ENCODE measurements around the gene CUBN. TPM values are rescaled to one million over a fixed set of nuclear protein-coding genes. Genes with fewer than 3 reads are reported as not detected.

The CUBN gene
- total RNA-seq, 2 donors from 2014 or later = 1.1 to 2.3 TPM

- DNase-seq (ENCODE audit: low spot score) = no peak
- intact Hi-C loops (cut with DNase I) = no loop called here
Observed at GRCh38 chr10:17077890-17078289, 51.7 kb downstream of the CUBN start.

- intact Hi-C loops (cut with DNase I) = no loop called here
- DNase-seq (ENCODE audit: low spot score) = no peak
Observed at GRCh38 chr10:17077346-17077781, 52.2 kb downstream of the CUBN start.

DNA sequence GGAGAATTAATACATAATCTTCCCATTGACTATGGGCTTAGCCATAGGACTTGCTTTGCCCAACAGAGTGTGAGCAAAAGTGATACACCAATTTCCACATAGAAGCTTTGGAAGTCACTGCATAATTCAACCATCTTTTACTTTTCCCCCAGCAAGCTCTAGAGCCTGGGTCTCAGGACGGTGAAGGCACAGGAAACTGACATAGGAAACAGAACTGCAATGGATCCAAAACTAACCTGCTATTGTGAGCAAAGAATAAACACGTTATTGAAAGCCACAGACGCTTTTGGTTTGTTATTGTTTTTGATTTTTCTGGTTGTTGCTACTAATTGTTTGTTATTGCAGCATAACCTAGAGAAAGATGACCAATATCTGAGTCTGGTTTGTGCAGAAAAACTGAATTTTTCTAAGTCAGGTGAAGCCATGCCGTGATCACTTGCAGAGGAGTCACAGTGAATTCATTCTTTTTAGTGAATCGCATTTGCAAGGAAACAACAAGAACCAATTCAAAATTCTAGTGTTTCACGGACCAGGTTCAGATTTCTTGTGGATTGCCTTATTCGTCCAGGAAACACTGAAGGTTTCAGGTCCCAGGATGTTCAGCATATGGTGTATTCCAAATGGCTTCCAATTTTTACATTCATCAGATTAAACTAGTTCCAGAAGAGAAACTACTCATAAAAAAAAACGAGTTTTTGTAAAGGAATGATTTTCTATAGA lies 52.8 kb downstream of the CUBN start:
- DNase-seq (ENCODE audit: low spot score) = no peak
- intact Hi-C loops (cut with DNase I) = no loop called here

DNA sequence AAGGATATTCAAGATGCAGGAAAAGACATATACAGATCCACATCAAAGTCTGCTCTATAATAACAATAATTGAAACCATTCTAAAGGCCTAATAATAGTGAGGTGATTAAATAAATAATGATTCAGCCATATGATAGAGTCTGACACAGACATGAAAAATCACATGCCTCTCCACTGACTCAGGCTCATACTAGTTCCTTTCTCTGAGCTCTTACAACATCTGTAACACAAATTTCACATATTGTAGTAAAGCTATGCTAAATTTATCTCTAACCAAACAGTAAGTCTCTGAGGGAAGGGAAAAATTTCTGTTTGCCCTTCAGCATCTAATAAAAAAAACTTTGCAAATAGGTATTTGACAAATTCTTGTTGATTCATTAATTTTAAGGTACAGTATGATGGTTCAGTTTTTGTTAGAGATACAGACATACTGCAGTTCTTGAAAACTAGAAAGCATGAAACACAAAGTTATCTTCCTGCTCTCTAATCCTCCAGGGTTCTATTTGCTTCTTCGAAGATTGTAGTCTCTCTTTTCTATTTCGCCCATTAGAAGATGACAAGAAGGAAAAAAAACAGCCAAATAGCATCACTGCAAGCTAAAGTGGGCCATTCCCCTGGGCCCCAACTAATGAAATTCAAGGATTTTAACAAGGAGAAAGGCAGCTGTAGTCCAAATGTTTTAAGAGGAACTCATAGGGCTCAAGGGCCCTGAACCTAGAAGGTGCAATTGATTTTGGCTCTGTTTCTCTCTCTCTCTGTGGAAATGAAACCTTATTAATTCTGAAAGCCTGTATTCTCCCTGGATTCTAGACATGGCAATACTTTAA lies 53.9 kb downstream of the CUBN start:
- intact Hi-C loops (cut with DNase I) = no loop called here

GRCh38 chr10:17074541-17074847 lies 55.1 kb downstream of the CUBN start:
- no peak for DNase-seq (ENCODE audit: low spot score)
- intact Hi-C loops (cut with DNase I) = no loop called here

More for the DNA sequence above, 53.9 kb downstream of the CUBN start:
- no peak for DNase-seq (ENCODE audit: low spot score)

DNA sequence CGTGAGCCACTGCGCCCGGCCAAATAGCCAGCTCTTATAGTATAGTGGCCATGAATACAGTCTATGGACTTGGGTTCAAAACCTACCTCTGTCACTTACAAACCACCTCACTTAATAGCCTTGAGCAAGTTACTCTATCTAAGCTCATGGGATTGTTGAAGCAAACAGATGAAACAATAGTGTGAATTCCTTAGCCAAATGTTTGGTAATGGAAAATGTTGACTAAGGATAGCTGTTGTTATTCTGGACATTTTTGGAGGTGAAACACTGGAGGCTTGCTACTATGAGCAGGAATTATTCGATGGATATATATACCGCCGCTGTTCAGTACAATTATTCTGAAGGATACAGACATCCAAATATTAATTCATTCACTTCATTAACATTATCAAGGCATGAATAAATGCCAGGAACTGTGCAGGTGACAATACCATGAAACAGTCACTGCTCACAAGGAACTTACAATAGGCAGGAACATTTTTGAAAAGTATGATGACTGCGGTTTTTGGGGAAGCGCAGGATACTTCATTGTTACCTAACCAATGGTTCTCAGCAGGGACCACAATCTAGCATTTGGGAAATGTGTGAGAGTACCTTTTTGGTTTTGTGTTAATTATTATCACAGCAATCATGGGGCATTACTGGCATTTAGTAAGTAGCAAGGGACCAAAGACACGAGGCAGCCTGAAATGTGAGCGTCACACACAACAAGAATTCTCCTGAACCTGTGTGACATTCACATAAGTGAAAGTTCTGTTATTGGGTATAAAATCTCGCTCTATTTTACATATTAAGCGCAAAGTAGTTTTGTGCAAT lies 55.7 kb downstream of the CUBN start:
- intact Hi-C loops (cut with DNase I) = no loop called here
- no peak for DNase-seq (ENCODE audit: low spot score)

- DNase-seq (ENCODE audit: low spot score) = no peak
- intact Hi-C loops (cut with DNase I) = no loop called here
Observed at GRCh38 chr10:17068953-17069352, 60.7 kb downstream of the CUBN start.

DNA sequence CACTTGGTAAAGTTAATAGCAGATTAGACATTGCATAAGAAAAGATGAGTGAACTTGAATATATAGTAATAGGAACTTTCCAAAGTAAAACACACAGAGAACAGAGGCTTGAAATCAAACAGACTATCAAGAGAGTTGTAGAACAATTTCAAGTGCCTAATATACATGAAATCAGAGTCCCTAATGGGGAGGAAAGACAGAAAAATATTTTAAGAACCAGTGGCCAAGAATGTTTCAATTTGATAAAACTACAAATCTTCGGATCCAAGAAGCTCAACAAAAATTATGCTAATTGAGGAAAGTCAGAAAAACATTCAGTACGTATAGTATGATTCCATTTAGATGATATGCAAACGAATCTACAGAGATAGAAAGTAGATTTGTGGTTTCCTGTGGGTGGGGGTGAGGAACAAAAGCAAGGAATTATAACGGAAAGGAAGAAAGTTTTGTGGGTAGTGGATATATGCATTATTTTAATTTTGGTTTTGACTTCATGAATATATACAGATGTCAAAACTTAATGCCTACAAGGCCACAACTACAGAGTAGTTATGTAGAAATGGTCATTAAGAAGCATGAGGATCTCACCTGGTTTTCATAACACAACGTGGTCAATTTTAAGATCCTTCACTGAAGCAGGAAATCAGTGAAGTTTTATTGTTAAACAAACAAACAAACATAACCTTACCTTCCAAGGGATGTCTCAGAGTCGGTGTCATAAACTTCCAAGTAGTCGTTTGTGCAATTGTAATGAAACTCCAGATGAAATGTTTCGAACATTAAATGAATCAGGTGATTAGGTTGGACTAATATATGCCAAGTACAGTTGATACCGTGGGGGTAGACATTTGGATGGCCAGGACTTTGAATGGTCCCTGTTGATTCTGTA lies 62.0 kb downstream of the CUBN start:
- DNase-seq (ENCODE audit: low spot score) = no peak
- intact Hi-C loops (cut with DNase I) = no loop called here

- intact Hi-C loops (cut with DNase I) = no loop called here
- DNase-seq (ENCODE audit: low spot score) = no peak
Observed at GRCh38 chr10:17066807-17067206, 62.8 kb downstream of the CUBN start.

GRCh38 chr10:17066000-17066399 lies 63.6 kb downstream of the CUBN start:
- intact Hi-C loops (cut with DNase I) = no loop called here

DNA sequence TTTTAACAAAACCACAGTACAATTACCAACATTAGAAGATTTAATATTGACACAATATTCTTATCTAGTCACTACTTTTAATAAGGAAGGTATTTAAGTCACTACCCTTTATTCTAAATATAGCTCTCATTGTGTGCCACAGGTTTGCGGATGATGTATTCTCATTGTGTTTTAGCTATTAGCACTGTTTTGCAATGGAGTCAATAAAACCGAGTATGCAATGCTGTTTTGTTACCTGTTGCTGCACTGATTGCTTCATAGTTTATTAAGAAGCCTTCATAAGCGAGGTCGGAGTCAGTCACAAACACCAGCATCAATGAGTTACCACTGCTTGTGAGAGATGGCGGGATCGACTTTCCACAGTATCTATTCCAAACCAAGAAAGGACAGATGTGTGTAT lies 64.3 kb downstream of the CUBN start:
- DNase-seq (ENCODE audit: low spot score) = no peak
- intact Hi-C loops (cut with DNase I) = no loop called here

More at GRCh38 chr10:17066000-17066399, 63.6 kb downstream of the CUBN start:
- DNase-seq (ENCODE audit: low spot score) = no peak

- DNase-seq (ENCODE audit: low spot score) = no peak
- intact Hi-C loops (cut with DNase I) = no loop called here
Observed at GRCh38 chr10:17064435-17064834, 65.2 kb downstream of the CUBN start.

DNA sequence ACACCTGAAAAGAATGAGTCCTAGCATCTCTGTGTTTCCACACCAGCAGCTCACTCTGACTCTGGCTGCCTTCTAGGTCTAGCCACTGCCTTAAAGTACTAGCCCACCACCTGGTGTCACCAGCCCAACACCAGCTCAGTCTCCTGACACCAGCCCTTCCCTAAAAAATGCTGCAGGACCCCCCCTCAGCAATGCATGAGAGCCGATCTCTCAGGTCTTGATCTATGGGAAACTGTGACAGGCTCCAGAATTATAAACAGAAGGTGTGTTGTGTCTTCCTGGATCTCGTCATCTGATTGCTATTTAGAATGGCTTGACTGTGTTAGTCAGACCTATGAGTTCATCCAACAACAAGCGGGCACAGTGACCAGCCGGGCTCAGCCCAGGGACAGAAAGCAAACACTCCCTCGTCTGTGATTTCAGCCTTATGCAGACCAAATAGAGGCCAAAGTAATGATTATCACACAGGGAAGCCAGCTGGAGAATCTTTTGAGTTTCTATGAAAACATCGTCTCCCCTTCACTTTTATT lies 66.6 kb downstream of the CUBN start:
- peak; percentile 86 for DNase-seq (ENCODE audit: low spot score)
- intact Hi-C loops (cut with DNase I) = no loop called here

DNA sequence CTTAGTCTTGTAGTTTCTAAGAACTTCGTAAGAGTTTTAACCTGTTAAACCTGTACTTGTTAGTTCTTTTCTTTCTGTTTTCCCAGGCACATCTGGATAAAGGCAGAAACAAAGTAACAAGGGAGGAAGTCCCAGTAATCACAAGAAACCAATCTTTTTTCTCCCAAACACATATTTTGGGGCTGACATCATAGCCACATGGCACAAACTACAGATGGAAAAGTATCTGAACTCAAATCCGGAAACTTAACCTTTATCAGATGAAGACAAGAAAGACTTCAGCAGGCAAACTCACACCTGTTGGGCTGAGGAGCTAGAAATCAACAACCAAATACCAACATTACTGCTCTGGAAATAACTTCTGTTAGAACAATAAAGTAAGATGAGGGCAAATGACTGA lies 67.1 kb downstream of the CUBN start:
- no peak for DNase-seq (ENCODE audit: low spot score)
- intact Hi-C loops (cut with DNase I) = no loop called here

DNA sequence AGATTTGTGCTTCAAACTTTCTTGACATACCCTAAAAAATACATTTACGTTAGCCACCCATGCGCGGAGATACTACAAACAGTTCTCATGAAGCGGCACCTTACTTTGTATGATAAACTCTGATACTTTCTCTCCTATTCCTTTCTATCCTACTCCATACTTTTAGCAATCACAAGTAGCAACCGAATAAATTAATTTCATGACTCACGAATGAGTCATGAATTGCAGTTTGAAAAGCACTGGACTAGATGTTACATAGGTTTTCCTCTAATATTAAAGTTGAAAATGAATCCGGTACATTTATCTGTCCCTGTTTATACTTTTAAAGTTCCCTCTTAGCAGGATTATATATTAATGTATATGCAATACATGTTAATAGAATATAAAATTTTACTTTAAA lies 67.6 kb downstream of the CUBN start:
- no peak for DNase-seq (ENCODE audit: low spot score)
- intact Hi-C loops (cut with DNase I) = no loop called here

DNA sequence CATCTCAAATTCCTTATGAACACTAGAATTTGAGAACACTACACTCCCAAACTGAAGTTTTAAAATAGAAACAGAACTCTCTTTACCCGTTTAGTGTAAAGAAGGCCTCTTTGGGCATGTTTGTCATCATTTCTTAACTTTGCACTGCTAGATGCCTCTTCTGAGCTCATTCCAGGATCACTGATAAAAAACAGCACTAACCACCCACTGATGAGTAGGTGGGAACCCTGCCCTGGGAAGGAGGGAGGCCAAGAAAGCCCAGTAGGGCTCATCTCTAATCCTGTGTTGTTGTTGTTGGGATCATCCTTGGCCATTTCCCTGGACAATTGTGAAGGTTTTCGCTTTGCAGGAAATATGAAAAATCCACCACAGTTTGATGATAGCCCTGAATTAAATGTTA lies 68.2 kb downstream of the CUBN start:
- intact Hi-C loops (cut with DNase I) = no loop called here
- DNase-seq (ENCODE audit: low spot score) = no peak

GRCh38 chr10:17060289-17060688 lies 69.3 kb downstream of the CUBN start:
- intact Hi-C loops (cut with DNase I) = no loop called here
- DNase-seq (ENCODE audit: low spot score) = no peak

GRCh38 chr10:17059197-17059688 lies 70.4 kb downstream of the CUBN start:
- DNase-seq (ENCODE audit: low spot score) = no peak
- intact Hi-C loops (cut with DNase I) = no loop called here

- intact Hi-C loops (cut with DNase I) = no loop called here
- DNase-seq (ENCODE audit: low spot score) = no peak
Observed at GRCh38 chr10:17058093-17058492, 71.5 kb downstream of the CUBN start.
